Stimulated activated CD8-positive, alpha-beta memory T cell treated with anti-CD3 and anti-CD28 coated beads, Interleukin-2, amount 100 ng/mL, for 48 hours (primary cell): ENCODE results near the gene FAM78B.

ENCODE experiments used
- DNase-seq, 2 donors: peaks; one replicate each; pipeline ENCODE4 v3.0.0-alpha.2; 2020; ENCODE audit warnings: low read depth in 2 of 2

The FAM78B gene

DNA sequence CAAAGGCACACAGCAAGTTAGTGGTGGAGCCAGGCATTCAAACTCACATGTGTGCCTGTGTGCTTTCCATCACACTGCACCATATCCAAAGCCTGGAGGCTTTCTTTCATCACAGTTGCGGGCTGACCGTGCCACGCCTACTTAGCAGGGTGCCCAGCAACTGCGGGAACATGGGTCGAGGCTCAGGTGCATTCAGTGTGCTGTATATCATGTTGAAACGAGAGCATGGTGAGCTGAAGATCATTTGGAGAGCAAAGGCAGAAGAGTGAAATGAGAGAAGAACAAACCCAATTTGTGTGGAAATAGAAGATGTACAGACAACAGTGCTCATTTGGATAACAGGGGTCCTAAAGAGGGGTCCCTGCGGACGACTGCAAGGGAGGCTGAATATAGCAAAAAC, 46.5 kb downstream of the FAM78B start:
- no peak for DNase-seq

DNA sequence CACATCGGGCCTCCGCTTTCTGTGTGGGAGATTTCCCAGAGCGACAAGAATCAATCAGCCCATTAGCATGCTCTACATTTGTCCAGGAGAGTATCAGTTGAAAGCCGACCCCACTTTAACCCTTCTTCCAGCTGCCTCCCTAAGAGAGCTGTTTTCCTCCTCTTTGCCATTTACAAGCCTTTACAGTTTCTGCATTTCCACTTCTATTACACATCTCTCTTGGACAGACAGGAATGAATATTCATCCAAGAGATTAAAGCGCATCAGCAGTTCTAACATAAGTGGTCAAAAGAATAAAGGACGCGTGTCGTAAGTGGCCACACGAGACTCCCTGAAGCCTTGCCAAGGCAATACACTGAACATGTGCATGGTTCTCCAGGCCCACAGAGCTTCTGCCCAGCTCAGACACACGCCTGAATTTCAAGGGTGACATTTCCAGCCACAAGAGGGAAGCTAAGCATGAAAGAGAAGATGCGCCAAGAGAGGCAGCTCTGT, 47.3 kb downstream of the FAM78B start:
- DNase-seq: no peak

- no peak for DNase-seq
Observed at GRCh38 chr1:166117776-166118175, 49.0 kb downstream of the FAM78B start.

DNA sequence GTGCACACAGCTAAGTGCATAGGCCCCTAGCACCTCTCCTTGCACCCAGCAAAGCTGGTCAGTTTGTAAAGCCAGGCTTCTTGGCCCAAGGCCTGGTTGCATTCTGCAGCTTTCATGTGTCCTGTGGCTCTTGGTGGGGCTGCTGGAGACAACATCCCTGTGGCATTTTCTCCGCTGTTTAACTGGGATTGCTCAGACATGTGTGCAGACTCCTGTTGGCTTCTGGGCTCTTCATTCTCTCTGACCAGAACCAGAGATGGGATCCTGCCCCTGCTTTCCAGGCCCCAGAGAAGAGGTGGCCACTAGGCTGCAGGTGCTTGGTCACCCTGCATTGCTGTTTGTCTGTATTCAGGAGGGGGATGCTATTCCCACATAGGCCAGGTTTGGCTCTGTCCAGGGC, 50.8 kb downstream of the FAM78B start:
- DNase-seq: no peak

GRCh38 chr1:166114419-166114818, 52.4 kb downstream of the FAM78B start:
- no peak for DNase-seq

GRCh38 chr1:166113630-166114029, 53.2 kb downstream of the FAM78B start:
- DNase-seq: no peak

GRCh38 chr1:166113031-166113430, 53.8 kb downstream of the FAM78B start:
- no peak for DNase-seq

DNA sequence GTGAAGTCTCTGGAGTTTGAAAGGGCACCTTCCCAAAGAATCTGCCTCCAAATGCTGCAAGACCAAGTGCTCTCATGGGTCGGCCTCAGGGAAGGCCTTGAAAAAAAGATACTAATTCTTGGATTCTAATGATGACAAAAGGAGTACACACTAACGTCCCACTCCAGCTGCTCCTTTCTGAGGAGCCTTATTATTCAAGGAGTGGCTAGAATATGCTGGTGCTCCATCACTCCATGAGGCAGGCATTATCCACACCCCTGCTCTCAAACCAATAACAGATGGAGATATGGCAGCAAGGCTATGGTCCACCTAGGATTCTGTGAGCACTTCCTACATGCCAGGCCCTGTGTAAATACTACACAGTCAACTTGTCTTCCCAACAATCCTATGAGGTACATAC, 54.4 kb downstream of the FAM78B start:
- no peak for DNase-seq

DNA sequence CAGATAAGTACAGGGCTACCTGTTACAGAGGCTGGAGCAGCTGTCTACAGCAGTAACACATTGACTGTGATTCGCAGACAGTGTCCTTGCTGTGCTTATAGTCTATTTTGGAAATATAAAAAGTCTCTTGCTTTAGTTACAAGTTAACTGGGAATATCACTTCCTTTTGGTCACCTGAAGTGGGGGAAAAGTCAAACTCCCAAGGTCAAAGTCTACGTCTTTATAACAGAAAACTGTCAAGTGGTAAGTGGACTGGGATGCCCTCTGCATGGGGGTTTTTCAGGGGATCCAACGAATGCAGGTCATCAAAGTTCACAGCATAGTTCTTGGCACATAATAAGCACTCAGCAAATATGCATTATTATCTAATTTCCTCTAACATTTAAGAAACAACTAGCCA, 55.4 kb downstream of the FAM78B start:
- DNase-seq: no peak

- no peak for DNase-seq
Observed at GRCh38 chr1:166090244-166090643, 76.6 kb downstream of the FAM78B start.

- no peak for DNase-seq
Observed at GRCh38 chr1:166089804-166090203, 77.0 kb downstream of the FAM78B start.

DNA sequence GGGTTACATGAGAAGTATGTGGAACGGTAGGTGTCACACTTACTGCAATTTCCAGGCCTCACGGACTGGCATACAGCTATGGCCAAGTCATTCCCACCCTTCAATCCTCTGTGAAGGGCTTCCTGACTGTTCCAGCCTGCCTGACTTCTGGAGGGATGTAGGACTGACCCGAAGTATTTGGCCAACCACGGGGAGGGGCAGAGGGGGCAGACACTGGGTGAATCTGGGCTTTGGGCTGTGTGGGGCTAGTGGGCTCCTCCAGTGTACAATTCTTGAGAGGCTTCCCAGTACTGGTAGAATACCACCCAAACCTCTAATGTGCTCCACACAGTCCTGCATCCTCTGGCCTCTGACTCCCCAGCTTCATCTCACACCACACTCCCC, 78.2 kb downstream of the FAM78B start:
- DNase-seq: no peak

DNA sequence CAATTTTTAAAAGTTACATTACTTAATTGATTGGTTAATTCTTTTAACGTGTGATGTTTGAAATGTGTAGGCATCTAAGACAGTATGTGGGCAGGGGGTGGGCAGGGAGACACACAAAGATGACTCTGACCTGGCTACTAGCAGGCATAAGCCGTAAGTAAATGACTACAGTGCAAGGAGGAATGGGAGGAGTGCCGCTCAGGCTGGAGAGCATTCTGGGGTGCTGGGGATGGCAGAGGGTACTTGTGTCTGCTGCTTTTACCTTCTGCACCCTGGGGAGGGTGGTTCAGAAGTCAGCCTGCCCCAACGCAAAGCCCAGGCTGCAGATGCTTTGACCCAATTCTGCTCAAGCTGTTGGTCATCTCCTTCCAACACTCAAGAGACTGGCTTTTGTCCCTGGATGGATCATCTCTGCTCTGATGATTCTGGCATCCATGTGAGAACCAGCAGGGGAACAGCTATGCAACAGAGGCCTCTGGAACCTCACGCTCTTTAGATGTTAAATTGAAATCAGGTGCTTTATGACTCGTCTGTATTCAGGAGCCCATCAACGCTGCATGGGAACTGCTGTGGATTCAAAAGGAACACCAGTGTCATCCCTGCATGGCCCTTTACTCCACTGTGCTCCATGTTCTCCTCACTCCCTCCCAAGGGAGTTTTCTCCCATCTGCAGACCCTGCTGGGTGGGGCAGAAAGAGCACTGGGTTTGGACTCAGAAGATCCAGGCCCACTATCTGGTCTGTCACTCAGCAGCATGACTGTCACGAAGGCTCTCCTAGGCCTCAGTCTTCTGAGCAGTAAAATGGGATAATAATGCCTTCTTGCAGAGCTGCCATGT, 78.8 kb downstream of the FAM78B start:
- no peak for DNase-seq

- DNase-seq: no peak
Observed at GRCh38 chr1:166086113-166086883, 80.5 kb downstream of the FAM78B start.

GRCh38 chr1:166084613-166085012, 82.2 kb downstream of the FAM78B start:
- no peak for DNase-seq

- no peak for DNase-seq
Observed at GRCh38 chr1:166083887-166084286, 82.9 kb downstream of the FAM78B start.

- DNase-seq: no peak
Observed at GRCh38 chr1:166082601-166083000, 84.2 kb downstream of the FAM78B start.

DNA sequence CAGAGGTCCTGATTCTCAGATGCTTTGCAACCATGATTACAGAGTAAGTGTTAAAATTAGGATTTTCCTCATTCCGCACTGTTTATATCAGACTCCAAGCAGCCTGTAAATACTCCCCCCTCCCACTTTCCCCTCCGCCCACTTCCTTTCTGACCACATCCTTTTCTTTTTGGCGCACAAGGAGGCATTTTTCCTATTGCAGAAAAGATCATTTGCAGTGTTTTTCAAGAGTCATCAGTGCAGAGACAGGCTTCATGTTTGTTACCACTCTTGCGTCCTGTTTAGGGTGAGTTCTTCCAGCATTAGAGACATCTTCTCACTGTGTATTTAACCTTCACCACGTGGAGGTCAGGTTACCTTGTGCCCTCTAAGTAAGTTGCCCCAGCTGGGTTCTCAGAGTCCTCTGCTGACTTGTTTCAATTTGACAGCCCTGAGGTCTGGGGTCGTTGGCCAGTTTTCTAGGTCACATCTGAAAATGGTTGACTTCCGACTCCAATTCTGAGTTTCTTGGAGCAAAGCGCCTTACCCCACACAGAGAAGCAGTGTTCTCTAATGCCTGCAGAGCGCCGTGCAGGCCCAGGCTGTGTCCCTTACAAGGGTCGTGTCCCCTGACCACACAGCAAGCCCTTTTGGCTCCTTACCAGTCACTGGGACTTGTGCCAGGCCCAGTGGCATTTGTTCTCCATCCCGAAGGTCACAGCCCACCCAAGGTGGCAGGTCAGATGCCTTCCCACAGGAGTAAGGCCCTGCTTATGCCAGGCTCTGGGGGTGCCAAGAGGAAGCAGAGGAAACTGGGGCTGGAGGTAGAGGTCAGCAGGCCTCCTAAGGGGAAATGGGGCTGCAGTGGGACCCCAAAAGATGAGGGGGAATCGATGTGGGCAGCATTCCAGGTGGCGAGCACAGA, 85.6 kb downstream of the FAM78B start:
- DNase-seq: no peak

DNA sequence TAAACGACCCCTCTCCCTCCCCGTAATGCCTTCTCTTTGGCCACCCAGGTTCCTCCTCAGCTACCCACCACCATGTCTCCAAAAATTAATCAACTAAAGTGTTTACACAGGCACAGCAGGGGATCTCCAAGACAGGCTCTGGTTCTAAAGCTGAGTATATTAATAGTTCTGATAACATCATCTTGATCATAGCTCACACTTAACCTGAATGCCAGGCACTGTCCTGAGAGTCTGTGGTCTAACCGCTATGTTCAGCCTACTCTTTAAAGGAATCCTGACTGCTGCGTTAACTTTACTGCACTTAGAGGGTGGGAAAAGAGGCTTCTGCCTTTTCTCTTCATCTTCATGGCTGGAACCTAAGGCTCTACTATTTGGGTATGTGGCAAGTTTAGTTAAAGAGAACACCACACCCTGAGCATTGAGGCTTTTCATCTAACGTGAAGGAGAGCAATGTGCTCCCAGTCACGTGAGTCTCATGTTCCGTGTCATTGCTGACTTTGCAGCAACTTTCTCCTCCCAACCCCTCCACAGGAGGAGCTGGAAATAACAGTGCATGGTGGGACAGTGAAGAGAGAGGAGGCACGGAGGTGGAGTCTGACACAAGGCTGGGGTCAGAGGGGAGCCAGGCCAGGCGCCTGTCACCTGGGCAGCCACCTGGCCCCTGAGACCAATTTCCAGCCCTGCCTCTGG, 86.4 kb downstream of the FAM78B start:
- no peak for DNase-seq

GRCh38 chr1:166079276-166079675, 87.5 kb downstream of the FAM78B start:
- DNase-seq: no peak

- no peak for DNase-seq
Observed at GRCh38 chr1:166073489-166073888, 93.3 kb downstream of the FAM78B start.
